Activated CD8-positive, alpha-beta memory T cell treated with anti-CD3 and anti-CD28 coated beads, Interleukin-2, amount 50 U/mL, for 24 hours (primary cell): Measurements from ENCODE around the gene SERGEF.

Experiments used
- DNase-seq: peaks from one replicate; pipeline ENCODE4 v3.0.0-alpha.2; 2020; ENCODE audit errors: extremely low read depth

Gene SERGEF

GRCh38 chr11:17786824-17787525, 225.9 kb downstream of the SERGEF start:
- DNase-seq = no peak

- DNase-seq = no peak
Measured at GRCh38 chr11:17783878-17784277, 229.0 kb downstream of the SERGEF start.

GRCh38 chr11:17782603-17783337, 230.1 kb downstream of the SERGEF start:
- no peak for DNase-seq

- DNase-seq = no peak
Measured at GRCh38 chr11:17782145-17782544, 230.7 kb downstream of the SERGEF start.

GRCh38 chr11:17781626-17782025, 231.2 kb downstream of the SERGEF start:
- DNase-seq = no peak

GRCh38 chr11:17781221-17781620, 231.6 kb downstream of the SERGEF start:
- no peak for DNase-seq

GRCh38 chr11:17780668-17781067, 232.2 kb downstream of the SERGEF start:
- no peak for DNase-seq

- DNase-seq = no peak
Measured at GRCh38 chr11:17779861-17780594, 232.8 kb downstream of the SERGEF start.

- no peak for DNase-seq
Measured at GRCh38 chr11:17778956-17779860, 233.6 kb downstream of the SERGEF start.

- no peak for DNase-seq
Measured at GRCh38 chr11:17778352-17778751, 234.5 kb downstream of the SERGEF start.

GRCh38 chr11:17777738-17778091, 235.1 kb downstream of the SERGEF start:
- no peak for DNase-seq

- no peak for DNase-seq
Measured at GRCh38 chr11:17777086-17777737, 235.6 kb downstream of the SERGEF start.

- no peak for DNase-seq
Measured at GRCh38 chr11:17776212-17776875, 236.5 kb downstream of the SERGEF start.

GRCh38 chr11:17775507-17776211, 237.2 kb downstream of the SERGEF start:
- no peak for DNase-seq

- no peak for DNase-seq
Measured at GRCh38 chr11:17775035-17775348, 237.9 kb downstream of the SERGEF start.

GRCh38 chr11:17774232-17775034, 238.4 kb downstream of the SERGEF start:
- DNase-seq = no peak

- no peak for DNase-seq
Measured at GRCh38 chr11:17773674-17774073, 239.2 kb downstream of the SERGEF start.

- DNase-seq = no peak
Measured at GRCh38 chr11:17772704-17773600, 239.9 kb downstream of the SERGEF start.
